Ishikawa (cell line): Measurements from ENCODE around the gene PCNT.

Source experiments
- CEBPB ChIP-seq: IDR thresholded peaks from 2 replicates; pipeline ENCODE4 v1.6.1; 2012
- FOXM1 ChIP-seq: IDR thresholded peaks from 2 replicates; pipeline ENCODE4 v1.6.1; 2012; ENCODE audit warnings: low read depth, borderline replicate concordance
- NFIC ChIP-seq: IDR thresholded peaks from 2 replicates; pipeline ENCODE4 v1.6.1; 2012
- RAD21 ChIP-seq: IDR thresholded peaks from 2 replicates; pipeline ENCODE4 v1.6.1; 2012; ENCODE audit warnings: low read depth

- no peak for TF ChIP-seq FOXM1
- no peak for TF ChIP-seq NFIC
- no peak for TF ChIP-seq CEBPB
- no peak for TF ChIP-seq RAD21
Observed at GRCh38 chr21:46468108-46468774, 144.3 kb downstream of the PCNT start.
